Keratinocyte (primary cell): ENCODE measurements around the gene EPHA6. TPM values are rescaled to one million over a fixed set of nuclear protein-coding genes. Genes with fewer than 3 reads are reported as not detected.

Experiments used
- DNase-seq: peaks from one replicate; pipeline ENCODE4 v3.0.0-alpha.2; 2011; ENCODE audit warnings: low read depth, missing footprints, low spot score
- FAIRE-seq: peaks from 2 replicates; lab custom pipeline; 2011; peaks lifted over from hg19 to GRCh38; lab: Jason Lieb, UNC
- H2AFZ ChIP-seq: 2 replicates; pipeline ENCODE4 v1.6.0; 2012; ENCODE audit warnings: low read length, control low read depth, inconsistent platforms; ENCODE audit not compliant: control insufficient read depth
- H3K27ac ChIP-seq: 2 replicates; pipeline ENCODE4 v1.5.1; 2011; ENCODE audit warnings: low read length; ENCODE audit not compliant: control insufficient read depth, insufficient read depth
- H3K27me3 ChIP-seq: 3 replicates; pipeline ENCODE4 v1.6.0; 2011; ENCODE audit warnings: low read length; ENCODE audit not compliant: control insufficient read depth, insufficient read depth; ENCODE audit errors: extremely low read depth
- H3K36me3 ChIP-seq, 2 experiments: 2 replicates in 1 of 2; 3 replicates in 1 of 2; pipeline ENCODE4 v1.5.1; 2011; ENCODE audit warnings: low read length in 2 of 2, mild to moderate bottlenecking in 1 of 2; ENCODE audit not compliant: control insufficient read depth in 2 of 2, insufficient read depth in 2 of 2; ENCODE audit errors: extremely low read depth in 1 of 2
- H3K4me1 ChIP-seq: 3 replicates; pipeline ENCODE4 v1.5.1; 2011; ENCODE audit warnings: low read length; ENCODE audit not compliant: control insufficient read depth, insufficient read depth; ENCODE audit errors: extremely low read depth
- H3K4me2 ChIP-seq: 3 replicates; pipeline ENCODE4 v1.6.0; 2011; ENCODE audit warnings: low read depth, low read length; ENCODE audit not compliant: control insufficient read depth, insufficient read depth; ENCODE audit errors: extremely low read depth
- H3K4me3 ChIP-seq, 3 experiments: fragments of 200-600 bp in 1 of 3; sonication (generic) in 1 of 3; 2 replicates in 2 of 3; 3 replicates in 1 of 3; pipeline ENCODE4 v1.5.1; 2011 to 2016; ENCODE audit warnings: low read length in 3 of 3, mild to moderate bottlenecking in 3 of 3, control low read depth in 2 of 3, inconsistent platforms in 1 of 3, low read depth in 1 of 3, mixed read lengths in 1 of 3, mixed run types in 1 of 3, moderate library complexity in 1 of 3; ENCODE audit not compliant: control insufficient read depth in 2 of 3, insufficient read depth in 2 of 3; ENCODE audit errors: extremely low read depth in 1 of 3
- H3K79me2 ChIP-seq: 2 replicates; pipeline ENCODE4 v1.6.0; 2012; ENCODE audit warnings: low read length; ENCODE audit not compliant: control insufficient read depth, insufficient read depth
- H3K9ac ChIP-seq: 3 replicates; pipeline ENCODE4 v1.6.0; 2011; ENCODE audit warnings: low read length; ENCODE audit not compliant: control insufficient read depth, insufficient read depth; ENCODE audit errors: extremely low read depth
- H3K9me1 ChIP-seq: 3 replicates; pipeline ENCODE4 v1.6.0; 2011; ENCODE audit warnings: low read length; ENCODE audit not compliant: control insufficient read depth, insufficient read depth; ENCODE audit errors: extremely low read depth
- H3K9me3 ChIP-seq: 2 replicates; pipeline ENCODE4 v1.5.1; 2012; ENCODE audit warnings: low read depth, low read length; ENCODE audit not compliant: control insufficient read depth
- H4K20me1 ChIP-seq: 3 replicates; pipeline ENCODE4 v1.6.0; 2011; ENCODE audit warnings: low read length; ENCODE audit not compliant: control insufficient read depth, insufficient read depth; ENCODE audit errors: extremely low read depth
- CTCF ChIP-seq, 3 experiments: IDR thresholded peaks in 1 of 3; conservative IDR thresholded peaks in 1 of 3; optimal IDR thresholded peaks in 1 of 3; 2 replicates in 2 of 3; 3 replicates in 1 of 3; pipeline versions ENCODE3 to v1.5.1; 2011; ENCODE audit warnings: low read length in 3 of 3, mild to moderate bottlenecking in 3 of 3, moderate library complexity in 2 of 3, control low read depth in 1 of 3, inconsistent platforms in 1 of 3; ENCODE audit not compliant: insufficient read depth in 2 of 3; ENCODE audit errors: extremely low read depth in 1 of 3
- EZH2 ChIP-seq: IDR thresholded peaks from one replicate; pipeline ENCODE4 v1.6.1; 2012; ENCODE audit warnings: inconsistent platforms, mild to moderate bottlenecking, low read length, moderate library complexity
- dilution Hi-C: fragments of 300-500 bp; cut with MboI; formaldehyde crosslinking; loops from one replicate; pipeline ENCODE4 v1.7.0; 2020; ENCODE audit warnings: low sequenced_read_pairs; ENCODE audit not compliant: extremely low pct_ligation_motif_present
- polyA plus RNA-seq, 5 experiments: library from polyadenylated mRNA; depleted of rRNA in 3 of 5; stranded (reverse) in 3 of 5; stranded (forward) in 1 of 5; unstranded in 1 of 5; fragments of >200 nt; gene quantifications; 1 replicate in 1 of 5; 2 replicates in 3 of 5; 3 replicates in 1 of 5; pipeline versions ENCODE4 v1.2.1 to v1.2.3, GENCODE V29; 2011 to 2012; ENCODE audit warnings: missing spikeins in 2 of 5, low read depth in 1 of 5, low replicate concordance in 1 of 5

EPHA6 gene
- polyA plus RNA-seq, 1 donor (not counting 4 experiments of a cell fraction or from before 2014, with no cell fraction given): not detected

GRCh38 chr3:97692389-97692788 is 878.0 kb downstream of the EPHA6 start:
- Histone ChIP-seq H3K4me1 (peaks cover 4% of the 10 kb centered on the region), H3K4me2 (no peak overlapping the region), H3K9ac (no peak overlapping the region), H3K9me1 (no peaks in the 10 kb centered on the region), H2AFZ (no peak overlapping the region), H4K20me1 (no peaks in the 10 kb centered on the region), H3K36me3 (no peaks in the 10 kb centered on the region), H3K27ac (no peak overlapping the region), H3K9me3 (no peaks in the 10 kb centered on the region), H3K79me2 (no peaks in the 10 kb centered on the region), H3K4me3 (no peak overlapping the region), H3K27me3 (no peaks in the 10 kb centered on the region)
- DNase-seq (no peak), FAIRE-seq (no peak)
- TF ChIP-seq EZH2: no peak
- dilution Hi-C loops: no loop called here

DNA sequence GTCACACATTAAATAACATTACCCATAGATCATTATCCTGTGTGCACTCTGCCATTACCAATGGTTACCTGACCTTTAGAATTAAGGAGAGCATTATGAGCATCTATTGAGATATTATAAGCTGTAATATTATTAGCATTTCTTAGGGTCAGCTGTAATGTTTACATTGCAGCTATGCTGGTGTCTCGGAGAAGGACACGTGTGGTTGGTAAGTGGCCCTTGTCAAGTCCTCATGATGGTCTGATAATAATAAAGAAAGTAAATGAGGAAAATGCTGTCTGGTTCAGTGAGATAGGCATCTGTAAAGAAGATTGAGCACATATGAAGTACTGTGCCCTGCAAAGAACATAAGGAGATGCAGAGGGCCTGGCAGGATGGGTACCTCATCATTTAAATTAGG is 878.4 kb downstream of the EPHA6 start:
- peaks cover under 1% of the 10 kb centered on the region for H3K4me1 ChIP-seq
- peak overlapping the region; percentile 6 for H2AFZ ChIP-seq
- no peak overlapping the region for H3K9ac ChIP-seq
- H3K27ac ChIP-seq: no peak overlapping the region
- H3K4me3 ChIP-seq: no peak overlapping the region
- H3K79me2 ChIP-seq: no peaks in the 10 kb centered on the region
- DNase-seq (no peak), FAIRE-seq (no peak)
- no peaks in the 10 kb centered on the region for H3K9me1 ChIP-seq
- TF ChIP-seq EZH2 (no peak), CTCF (optimal IDR thresholded peaks at IDR 0.05 in 1 of 3, IDR thresholded peaks at IDR 0.05 in 1 of 3, conservative IDR thresholded peaks at IDR 0.05 in 1 of 3; ENCODE audit: extremely low read depth in 1 of 3, insufficient read depth in 2 of 3, low read length in 3 of 3) (no peak)
- H3K9me3 ChIP-seq: no peaks in the 10 kb centered on the region
- no peak overlapping the region for H3K4me2 ChIP-seq
- dilution Hi-C loops: no loop called here
- H3K27me3 ChIP-seq: no peaks in the 10 kb centered on the region
- H3K36me3 ChIP-seq: no peaks in the 10 kb centered on the region
- no peaks in the 10 kb centered on the region for H4K20me1 ChIP-seq

DNA sequence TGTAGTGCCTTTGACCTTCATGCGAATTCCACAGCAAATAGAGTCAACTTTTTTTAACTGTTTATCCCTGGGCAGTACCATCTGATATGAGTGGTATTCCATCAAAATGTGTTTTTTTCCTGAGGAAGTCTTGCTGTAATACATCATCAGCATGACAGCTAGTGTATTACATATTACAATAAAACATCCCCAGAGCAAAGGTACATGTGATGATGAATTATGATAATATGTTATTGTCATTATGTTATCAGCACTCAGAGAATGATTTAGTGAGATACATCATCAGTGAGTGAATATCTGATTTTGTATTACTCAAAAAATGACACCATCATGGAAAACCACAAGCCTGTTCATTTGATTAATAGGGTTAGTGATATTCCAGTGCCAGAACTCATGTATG is 880.5 kb downstream of the EPHA6 start:
- dilution Hi-C loops: no loop called here

More for the DNA sequence above, 880.5 kb downstream of the EPHA6 start:
- Histone ChIP-seq H3K27me3 (no peaks in the 10 kb centered on the region), H3K9me3 (no peaks in the 10 kb centered on the region), H3K27ac (no peak overlapping the region), H3K9ac (no peak overlapping the region), H3K4me2 (no peak overlapping the region), H3K4me3 (no peak overlapping the region), H4K20me1 (no peaks in the 10 kb centered on the region), H3K9me1 (no peaks in the 10 kb centered on the region), H3K36me3 (no peaks in the 10 kb centered on the region), H3K79me2 (no peaks in the 10 kb centered on the region), H2AFZ (no peak overlapping the region), H3K4me1 (no peaks in the 10 kb centered on the region)
- FAIRE-seq (no peak), DNase-seq (no peak)
- TF ChIP-seq CTCF (optimal IDR thresholded peaks at IDR 0.05 in 1 of 3, IDR thresholded peaks at IDR 0.05 in 1 of 3, conservative IDR thresholded peaks at IDR 0.05 in 1 of 3; ENCODE audit: extremely low read depth in 1 of 3, insufficient read depth in 2 of 3, low read length in 3 of 3) (no peak), EZH2 (no peak)
